Measurements from ENCODE around the gene RNF167.

The RNF167 gene

GRCh38 chr17:4978726-4979125, 38.7 kb downstream of the RNF167 start:
- no peak for DNase-seq (ENCODE audit: low spot score)

GRCh38 chr17:4980644-4981216, 40.7 kb downstream of the RNF167 start:
- peak; percentile 45 for DNase-seq (ENCODE audit: low spot score)

- no peak for DNase-seq (ENCODE audit: low spot score)
Measured at GRCh38 chr17:4982305-4982704, 42.2 kb downstream of the RNF167 start.

- DNase-seq (ENCODE audit: low spot score) = peak; percentile 21
Measured at GRCh38 chr17:4986403-4986802, 46.3 kb downstream of the RNF167 start.

- DNase-seq (ENCODE audit: low spot score) = peak; percentile 74
Measured at GRCh38 chr17:4986951-4987766, 47.1 kb downstream of the RNF167 start, which contains the start of gene CAMTA2. CAMTA2 (minus strand) TSS chr17:4987675; CDS start chr17:4986222, 1,453 bp downstream.

GRCh38 chr17:4987767-4988567, 47.9 kb downstream of the RNF167 start:
- DNase-seq (ENCODE audit: low spot score) = no peak

GRCh38 chr17:4994081-4994595, 54.1 kb downstream of the RNF167 start:
- no peak for DNase-seq (ENCODE audit: low spot score)
